ENCODE results near the gene RXFP3.
"Not testable (repeated sequence)": the region's sequence is repeated elsewhere in the genome, so short reads cannot be mapped to it uniquely, and the experiment has no call there.

The RXFP3 gene

GRCh38 chr5:33938881-33939280 is 2.7 kb downstream of the RXFP3 start:
- DNase-seq (ENCODE audit: low spot score), result no peak
- no peak for ATAC-seq (ENCODE audit: low read depth)
- Histone ChIP-seq H3K4me3 (ENCODE audit: severe bottlenecking) (no peak overlapping the region), H3K27me3 (ENCODE audit: insufficient read depth, poor library complexity, severe bottlenecking) (peaks cover 83% of the 10 kb centered on the region), H3K27ac (ENCODE audit: poor library complexity, severe bottlenecking) (no peak overlapping the region), H3K4me1 (ENCODE audit: insufficient read depth, poor library complexity, severe bottlenecking) (peaks cover 5% of the 10 kb centered on the region), H3K9me3 (ENCODE audit: severe bottlenecking) (no peaks in the 10 kb centered on the region), H3K36me3 (ENCODE audit: low read depth) (no peaks in the 10 kb centered on the region)
- no peak for TF ChIP-seq CTCF (IDR thresholded peaks at IDR 0.05; ENCODE audit: poor library complexity, severe bottlenecking)

- DNase-seq (ENCODE audit: low spot score), result no peak
- Histone ChIP-seq H3K27me3 (ENCODE audit: insufficient read depth, poor library complexity, severe bottlenecking) (peaks cover 83% of the 10 kb centered on the region), H3K27ac (ENCODE audit: poor library complexity, severe bottlenecking) (no peak overlapping the region), H3K4me3 (ENCODE audit: severe bottlenecking) (no peak overlapping the region), H3K4me1 (ENCODE audit: insufficient read depth, poor library complexity, severe bottlenecking) (no peaks in the 10 kb centered on the region), H3K36me3 (ENCODE audit: low read depth) (no peaks in the 10 kb centered on the region), H3K9me3 (ENCODE audit: severe bottlenecking) (no peaks in the 10 kb centered on the region)
- no peak for ATAC-seq (ENCODE audit: low read depth)
- TF ChIP-seq CTCF (IDR thresholded peaks at IDR 0.05; ENCODE audit: poor library complexity, severe bottlenecking), result no peak
Observed at GRCh38 chr5:33939556-33940262, 3.5 kb downstream of the RXFP3 start.

- TF ChIP-seq CTCF (IDR thresholded peaks at IDR 0.05; ENCODE audit: poor library complexity, severe bottlenecking), result no peak
- ATAC-seq (ENCODE audit: low read depth) (no peak), DNase-seq (ENCODE audit: low spot score) (no peak)
- Histone ChIP-seq H3K9me3 (ENCODE audit: severe bottlenecking) (no peaks in the 10 kb centered on the region), H3K36me3 (ENCODE audit: low read depth) (no peaks in the 10 kb centered on the region), H3K4me1 (ENCODE audit: insufficient read depth, poor library complexity, severe bottlenecking) (no peaks in the 10 kb centered on the region), H3K4me3 (ENCODE audit: severe bottlenecking) (no peak overlapping the region), H3K27ac (ENCODE audit: poor library complexity, severe bottlenecking) (no peak overlapping the region), H3K27me3 (ENCODE audit: insufficient read depth, poor library complexity, severe bottlenecking) (peaks cover 82% of the 10 kb centered on the region)
Observed at GRCh38 chr5:33941090-33941489, 4.9 kb downstream of the RXFP3 start.

GRCh38 chr5:33944543-33945132 is 8.5 kb downstream of the RXFP3 start:
- peaks cover 71% of the 10 kb centered on the region for H3K27me3 ChIP-seq (ENCODE audit: insufficient read depth, poor library complexity, severe bottlenecking)
- no peaks in the 10 kb centered on the region for H3K4me1 ChIP-seq (ENCODE audit: insufficient read depth, poor library complexity, severe bottlenecking)
- no peaks in the 10 kb centered on the region for H3K9me3 ChIP-seq (ENCODE audit: severe bottlenecking)
- no peak overlapping the region for H3K4me3 ChIP-seq (ENCODE audit: severe bottlenecking)
- no peak overlapping the region for H3K27ac ChIP-seq (ENCODE audit: poor library complexity, severe bottlenecking)
- ATAC-seq (ENCODE audit: low read depth) (no peak), DNase-seq (ENCODE audit: low spot score) (no peak)
- TF ChIP-seq CTCF (IDR thresholded peaks at IDR 0.05; ENCODE audit: poor library complexity, severe bottlenecking), result no peak
- no peaks in the 10 kb centered on the region for H3K36me3 ChIP-seq (ENCODE audit: low read depth)

- H3K9me3 ChIP-seq (ENCODE audit: severe bottlenecking); ATAC-seq (ENCODE audit: low read depth); DNase-seq (ENCODE audit: low spot score); H3K4me3 ChIP-seq (ENCODE audit: severe bottlenecking); H3K4me1 ChIP-seq (ENCODE audit: insufficient read depth, poor library complexity, severe bottlenecking); H3K27ac ChIP-seq (ENCODE audit: poor library complexity, severe bottlenecking); H3K36me3 ChIP-seq (ENCODE audit: low read depth): not testable (repeated sequence)
- peaks cover 12% of the 10 kb centered on the region for H3K27me3 ChIP-seq (ENCODE audit: insufficient read depth, poor library complexity, severe bottlenecking)
Observed at GRCh38 chr5:33952175-33952574, 16.0 kb downstream of the RXFP3 start.
